ENCODE measurements around the gene ZFHX2.

Gene ZFHX2

GRCh38 chr14:23566112-23566777 is 14.7 kb upstream of the ZFHX2 start:
- TF ChIP-seq CTCF (IDR thresholded peaks at IDR 0.05; ENCODE audit: borderline replicate concordance, insufficient read depth, low read depth, low read length) = no peak
- no peak overlapping the region for H3K4me3 ChIP-seq (ENCODE audit: low read depth, low read length)

GRCh38 chr14:23565626-23566025 is 14.1 kb upstream of the ZFHX2 start:
- no peak for TF ChIP-seq CTCF (IDR thresholded peaks at IDR 0.05; ENCODE audit: borderline replicate concordance, insufficient read depth, low read depth, low read length)
- no peak overlapping the region for H3K4me3 ChIP-seq (ENCODE audit: low read depth, low read length)

- H3K4me3 ChIP-seq (ENCODE audit: low read depth, low read length) = no peak overlapping the region
- TF ChIP-seq CTCF (IDR thresholded peaks at IDR 0.05; ENCODE audit: borderline replicate concordance, insufficient read depth, low read depth, low read length) = no peak
These were observed 13.3 kb upstream of the ZFHX2 start for GRCh38 chr14:23564876-23565275.

- no peak overlapping the region for H3K4me3 ChIP-seq (ENCODE audit: low read depth, low read length)
- no peak for TF ChIP-seq CTCF (IDR thresholded peaks at IDR 0.05; ENCODE audit: borderline replicate concordance, insufficient read depth, low read depth, low read length)
These were observed 12.7 kb upstream of the ZFHX2 start for GRCh38 chr14:23564181-23564812.

- H3K4me3 ChIP-seq (ENCODE audit: low read depth, low read length) = no peak overlapping the region
- no peak for TF ChIP-seq CTCF (IDR thresholded peaks at IDR 0.05; ENCODE audit: borderline replicate concordance, insufficient read depth, low read depth, low read length)
These were observed 12.1 kb upstream of the ZFHX2 start for GRCh38 chr14:23563473-23564180.

GRCh38 chr14:23562822-23563472 is 11.4 kb upstream of the ZFHX2 start:
- peak; percentile 92 for TF ChIP-seq CTCF (IDR thresholded peaks at IDR 0.05; ENCODE audit: borderline replicate concordance, insufficient read depth, low read depth, low read length)
- no peak overlapping the region for H3K4me3 ChIP-seq (ENCODE audit: low read depth, low read length)
